Keratinocyte (primary cell): ENCODE results near the gene PXDN.

Source experiments
- EZH2 ChIP-seq: IDR thresholded peaks from one replicate; pipeline ENCODE4 v1.6.1; 2012; ENCODE audit warnings: inconsistent platforms, mild to moderate bottlenecking, low read length, moderate library complexity
- TF ChIP-seq, protein P1 (sequence below), 3 experiments: IDR thresholded peaks in 1 of 3; conservative IDR thresholded peaks in 1 of 3; optimal IDR thresholded peaks in 1 of 3; 2 replicates in 2 of 3; 3 replicates in 1 of 3; pipeline versions ENCODE3 to v1.5.1; 2011; ENCODE audit warnings: low read length in 3 of 3, mild to moderate bottlenecking in 3 of 3, moderate library complexity in 2 of 3, control low read depth in 1 of 3, inconsistent platforms in 1 of 3; ENCODE audit not compliant: insufficient read depth in 2 of 3; ENCODE audit errors: extremely low read depth in 1 of 3

DNA sequence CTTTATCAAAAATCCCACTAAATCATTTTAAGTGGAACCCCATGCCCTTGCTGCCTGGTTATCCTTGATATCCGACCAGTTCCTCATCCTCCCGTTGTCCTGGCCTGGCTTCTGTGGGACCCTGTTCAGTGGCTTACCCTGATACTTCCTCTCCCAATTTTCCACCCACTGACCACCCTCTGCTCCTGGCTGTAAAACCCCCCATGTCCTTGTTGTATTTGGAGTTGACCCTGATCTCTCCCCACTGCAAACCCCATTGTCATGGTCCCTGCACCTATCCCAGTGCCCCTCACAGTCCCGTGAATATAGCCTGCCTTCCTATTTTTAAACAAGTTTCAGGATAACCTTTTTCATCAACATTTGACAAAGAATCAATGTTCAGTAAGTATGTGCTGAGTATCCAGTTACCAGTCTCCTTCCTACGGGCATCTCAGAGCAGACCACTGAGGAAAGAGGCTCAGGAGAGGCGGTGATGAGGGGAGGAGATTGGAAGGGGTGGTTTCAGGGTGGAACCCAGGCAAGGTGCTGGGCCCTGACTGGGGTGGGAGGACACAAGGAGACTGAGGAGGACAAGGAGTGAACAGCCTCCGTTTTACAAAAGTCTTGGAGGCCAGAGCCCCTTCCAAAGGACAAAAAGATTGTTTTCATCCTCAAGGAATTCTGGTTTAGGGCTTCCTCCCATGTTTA lies 131.8 kb downstream of the PXDN start:
- TF ChIP-seq, protein P1, sequence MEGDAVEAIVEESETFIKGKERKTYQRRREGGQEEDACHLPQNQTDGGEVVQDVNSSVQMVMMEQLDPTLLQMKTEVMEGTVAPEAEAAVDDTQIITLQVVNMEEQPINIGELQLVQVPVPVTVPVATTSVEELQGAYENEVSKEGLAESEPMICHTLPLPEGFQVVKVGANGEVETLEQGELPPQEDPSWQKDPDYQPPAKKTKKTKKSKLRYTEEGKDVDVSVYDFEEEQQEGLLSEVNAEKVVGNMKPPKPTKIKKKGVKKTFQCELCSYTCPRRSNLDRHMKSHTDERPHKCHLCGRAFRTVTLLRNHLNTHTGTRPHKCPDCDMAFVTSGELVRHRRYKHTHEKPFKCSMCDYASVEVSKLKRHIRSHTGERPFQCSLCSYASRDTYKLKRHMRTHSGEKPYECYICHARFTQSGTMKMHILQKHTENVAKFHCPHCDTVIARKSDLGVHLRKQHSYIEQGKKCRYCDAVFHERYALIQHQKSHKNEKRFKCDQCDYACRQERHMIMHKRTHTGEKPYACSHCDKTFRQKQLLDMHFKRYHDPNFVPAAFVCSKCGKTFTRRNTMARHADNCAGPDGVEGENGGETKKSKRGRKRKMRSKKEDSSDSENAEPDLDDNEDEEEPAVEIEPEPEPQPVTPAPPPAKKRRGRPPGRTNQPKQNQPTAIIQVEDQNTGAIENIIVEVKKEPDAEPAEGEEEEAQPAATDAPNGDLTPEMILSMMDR (optimal IDR thresholded peaks at IDR 0.05 in 1 of 3, IDR thresholded peaks at IDR 0.05 in 1 of 3, conservative IDR thresholded peaks at IDR 0.05 in 1 of 3; ENCODE audit: extremely low read depth in 1 of 3, insufficient read depth in 2 of 3, low read length in 3 of 3), result no peak
- no peak for TF ChIP-seq EZH2
